Measurements from ENCODE around the gene LIME1.

GRCh38 chr20:63736893-63737694 lies 630 bp downstream of the LIME1 start:
- TF ChIP-seq REST (IDR thresholded peaks at IDR 0.05; ENCODE audit: low read depth, low read length) = no peak
- no peak for TF ChIP-seq EZH2 (IDR thresholded peaks at IDR 0.05; ENCODE audit: borderline replicate concordance, control insufficient read depth, low read depth, low read length)
- TF ChIP-seq POLR2AphosphoS5 (IDR thresholded peaks at IDR 0.05; ENCODE audit: low read length) = peak; percentile 19; the same call in 1 of the 2 replicates
- no peak for TF ChIP-seq CEBPB (IDR thresholded peaks at IDR 0.05; ENCODE audit: borderline replicate concordance in 1 of 2, low read depth in 2 of 2, low read length in 2 of 2)
- TF ChIP-seq TCF12 (IDR thresholded peaks at IDR 0.05; ENCODE audit: low read depth, low read length) = no peak
- peak; percentile 47; the same call in 1 of the 2 replicates for TF ChIP-seq POLR2A (IDR thresholded peaks at IDR 0.05; ENCODE audit: low read depth, low read length)
- no peak for TF ChIP-seq POLR2AphosphoS2 (IDR thresholded peaks at IDR 0.05; ENCODE audit: low read depth, low read length)
- no peak for TF ChIP-seq SIN3A (IDR thresholded peaks at IDR 0.05; ENCODE audit: low read depth, low read length)
- TF ChIP-seq, protein P1, sequence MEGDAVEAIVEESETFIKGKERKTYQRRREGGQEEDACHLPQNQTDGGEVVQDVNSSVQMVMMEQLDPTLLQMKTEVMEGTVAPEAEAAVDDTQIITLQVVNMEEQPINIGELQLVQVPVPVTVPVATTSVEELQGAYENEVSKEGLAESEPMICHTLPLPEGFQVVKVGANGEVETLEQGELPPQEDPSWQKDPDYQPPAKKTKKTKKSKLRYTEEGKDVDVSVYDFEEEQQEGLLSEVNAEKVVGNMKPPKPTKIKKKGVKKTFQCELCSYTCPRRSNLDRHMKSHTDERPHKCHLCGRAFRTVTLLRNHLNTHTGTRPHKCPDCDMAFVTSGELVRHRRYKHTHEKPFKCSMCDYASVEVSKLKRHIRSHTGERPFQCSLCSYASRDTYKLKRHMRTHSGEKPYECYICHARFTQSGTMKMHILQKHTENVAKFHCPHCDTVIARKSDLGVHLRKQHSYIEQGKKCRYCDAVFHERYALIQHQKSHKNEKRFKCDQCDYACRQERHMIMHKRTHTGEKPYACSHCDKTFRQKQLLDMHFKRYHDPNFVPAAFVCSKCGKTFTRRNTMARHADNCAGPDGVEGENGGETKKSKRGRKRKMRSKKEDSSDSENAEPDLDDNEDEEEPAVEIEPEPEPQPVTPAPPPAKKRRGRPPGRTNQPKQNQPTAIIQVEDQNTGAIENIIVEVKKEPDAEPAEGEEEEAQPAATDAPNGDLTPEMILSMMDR (IDR thresholded peaks at IDR 0.05 in 2 of 3, conservative IDR thresholded peaks at IDR 0.05 in 1 of 3; ENCODE audit: control insufficient read depth in 2 of 3, extremely low read depth in 1 of 3, insufficient read depth in 1 of 3, low read depth in 3 of 3, low read length in 3 of 3) = no peak
- TF ChIP-seq HSF1 (IDR thresholded peaks at IDR 0.05; ENCODE audit: low read depth, low read length) = no peak
- TF ChIP-seq BHLHE40 (IDR thresholded peaks at IDR 0.05; ENCODE audit: borderline replicate concordance in 1 of 2, low read depth in 2 of 2, low read length in 1 of 2) = 0 out of 4 replicates have a peak, but pooled peaks have one; percentile 4 to 50
- TF ChIP-seq HDAC2 (IDR thresholded peaks at IDR 0.05) = no peak
- TF ChIP-seq SMC3 (IDR thresholded peaks at IDR 0.05; ENCODE audit: borderline replicate concordance, low read length) = no peak

All from GM12878 (cell line).